Stimulated activated CD8-positive, alpha-beta memory T cell treated with anti-CD3 and anti-CD28 coated beads, Interleukin-4, amount 100 ng/mL, for 24 hours (primary cell): ENCODE results near the gene JPT1.

ENCODE experiments used
- DNase-seq: peaks from one replicate; pipeline ENCODE4 v3.0.0-alpha.2; 2020; ENCODE audit warnings: low read depth

JPT1 gene

GRCh38 chr17:75105126-75106080 is 48.9 kb downstream of the JPT1 start:
- no peak for DNase-seq

GRCh38 chr17:75103601-75104554 is 50.4 kb downstream of the JPT1 start:
- no peak for DNase-seq

- no peak for DNase-seq
Observed at GRCh38 chr17:75102385-75102821, 51.9 kb downstream of the JPT1 start.

DNA sequence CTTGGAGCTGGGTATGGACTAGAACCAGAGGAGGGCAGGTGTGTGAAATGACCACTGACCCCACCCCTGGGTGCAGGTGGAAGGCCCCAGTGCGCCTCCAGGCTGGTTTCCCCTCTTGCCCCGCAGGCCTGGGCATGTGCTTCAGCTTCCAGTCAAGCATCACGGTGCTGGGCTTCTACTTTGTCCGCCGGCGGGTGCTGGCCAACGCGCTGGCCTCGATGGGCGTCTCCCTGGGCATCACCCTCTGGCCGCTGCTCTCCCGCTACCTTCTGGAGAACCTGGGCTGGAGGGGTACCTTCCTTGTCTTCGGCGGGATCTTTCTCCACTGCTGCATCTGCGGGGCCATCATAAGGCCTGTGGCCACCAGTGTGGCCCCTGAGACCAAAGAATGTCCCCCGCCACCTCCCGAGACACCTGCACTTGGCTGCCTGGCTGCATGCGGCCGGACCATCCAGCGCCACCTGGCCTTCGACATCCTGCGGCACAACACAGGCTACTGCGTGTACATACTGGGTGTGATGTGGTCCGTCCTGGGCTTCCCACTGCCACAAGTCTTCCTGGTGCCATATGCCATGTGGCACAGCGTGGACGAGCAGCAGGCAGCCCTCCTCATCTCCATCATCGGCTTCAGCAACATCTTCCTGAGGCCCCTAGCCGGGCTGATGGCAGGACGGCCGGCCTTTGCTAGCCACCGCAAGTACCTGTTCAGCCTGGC is 54.3 kb downstream of the JPT1 start:
- DNase-seq: no peak

GRCh38 chr17:75098861-75099260 is 55.5 kb downstream of the JPT1 start:
- no peak for DNase-seq

- DNase-seq: no peak
Observed at GRCh38 chr17:75097865-75098264, 56.4 kb downstream of the JPT1 start.

DNA sequence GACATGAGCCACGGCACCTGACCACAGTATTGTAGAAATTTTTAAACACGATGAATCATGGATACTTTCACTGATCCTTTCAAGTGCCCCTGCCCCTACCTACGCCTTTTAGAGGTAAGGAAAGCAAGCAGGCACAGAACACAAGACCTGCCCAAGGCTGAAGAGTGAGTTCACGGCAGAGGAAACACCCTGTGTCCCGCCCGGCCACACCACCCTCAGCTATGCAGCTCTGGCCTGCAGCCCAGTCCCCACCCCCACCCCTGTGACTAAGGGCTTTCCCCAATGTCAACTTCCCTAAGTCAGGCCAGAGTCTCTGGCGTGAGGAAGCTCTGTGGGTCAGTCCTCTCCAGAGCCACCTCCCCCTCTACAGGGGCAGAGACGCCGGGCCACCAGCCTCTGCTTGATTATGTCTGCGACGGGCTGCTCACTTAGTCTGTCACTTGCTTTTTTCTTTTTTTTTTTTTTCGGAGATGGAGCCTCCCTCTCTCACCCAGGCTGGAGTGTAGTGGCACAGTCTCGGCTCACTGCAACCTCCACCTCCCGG is 58.2 kb downstream of the JPT1 start:
- no peak for DNase-seq

GRCh38 chr17:75094871-75095399 is 59.4 kb downstream of the JPT1 start:
- DNase-seq: no peak

- no peak for DNase-seq
Observed at GRCh38 chr17:75093548-75094158, 60.7 kb downstream of the JPT1 start.

DNA sequence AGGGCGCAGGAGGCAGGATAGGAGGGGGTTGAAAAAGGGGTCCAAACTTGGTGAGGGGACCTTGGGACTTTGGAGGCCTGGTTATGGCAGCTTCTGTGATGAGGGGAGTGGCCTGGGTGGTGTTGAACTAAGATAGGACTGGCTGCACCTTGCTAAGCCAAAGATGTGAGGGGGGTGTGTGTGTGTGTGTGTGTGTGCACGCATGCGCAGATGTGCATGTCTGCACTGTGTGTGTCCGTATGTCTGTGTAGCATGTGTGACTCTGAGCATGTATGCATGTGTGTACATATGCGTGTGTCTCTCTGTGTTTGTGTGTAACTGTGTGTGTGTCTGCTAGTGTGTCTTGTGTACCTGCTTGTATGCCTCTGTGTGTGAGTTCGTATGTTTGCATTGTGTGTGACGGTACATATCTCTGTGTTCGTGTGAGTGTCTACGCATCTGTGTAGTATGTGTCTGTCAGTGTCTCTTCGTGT is 62.4 kb downstream of the JPT1 start:
- DNase-seq: no peak

GRCh38 chr17:75090871-75091854 is 63.1 kb downstream of the JPT1 start:
- no peak for DNase-seq

- no peak for DNase-seq
Observed at GRCh38 chr17:75088465-75089417, 65.6 kb downstream of the JPT1 start.

DNA sequence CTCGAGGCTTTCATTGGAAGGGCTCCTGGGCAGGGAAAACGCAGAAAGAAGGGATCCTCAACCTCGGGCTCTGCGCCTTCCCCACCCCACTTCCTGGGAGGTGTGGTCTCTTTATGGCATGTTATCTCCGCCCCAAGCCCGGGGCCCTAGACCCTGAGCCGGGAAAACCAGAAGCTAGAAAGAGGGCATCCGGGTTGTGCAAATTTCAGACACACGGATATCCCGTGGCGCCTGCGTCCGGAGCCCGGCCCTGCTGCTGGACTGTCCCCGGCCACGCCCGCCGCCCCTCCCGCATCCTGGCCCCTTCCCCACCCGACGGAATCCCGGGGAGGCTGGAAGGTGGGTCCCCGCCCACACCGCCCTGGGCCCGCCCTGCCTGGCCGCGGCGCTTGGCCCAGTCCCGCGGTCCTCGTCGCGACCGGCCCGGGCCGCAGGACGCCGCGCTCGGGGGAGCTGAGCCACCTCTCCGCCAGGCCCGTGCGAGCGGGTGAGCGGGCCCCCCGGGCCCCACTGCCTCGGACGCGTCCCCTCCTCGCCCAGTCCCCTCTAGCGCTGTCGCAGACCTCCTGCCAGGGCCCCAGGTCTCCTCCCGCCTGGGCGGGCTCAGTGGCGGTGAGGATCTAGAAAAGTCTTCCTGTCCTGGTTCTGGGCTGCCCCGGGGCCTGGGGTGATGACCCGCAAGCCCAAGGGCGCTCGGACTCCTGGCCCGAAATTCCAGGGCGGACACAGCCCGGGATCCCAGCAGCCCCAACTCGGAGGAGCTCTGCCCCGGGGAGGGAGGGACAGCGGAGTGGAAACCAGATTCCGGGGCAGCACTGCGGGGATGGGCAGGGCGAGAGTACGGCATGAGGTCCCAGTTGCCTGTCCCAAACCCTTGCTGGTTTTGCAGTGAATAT is 66.5 kb downstream of the JPT1 start, which contains the start of gene SLC16A5:
Gene SLC16A5, plus strand, starts transcription at position 397 of the 896 bp plus-strand sequence. CDS start 5,683 bp downstream, outside the sequence.
- DNase-seq: peak; percentile 19

GRCh38 chr17:75087182-75087557 is 67.1 kb downstream of the JPT1 start:
- DNase-seq: no peak

- no peak for DNase-seq
Observed at GRCh38 chr17:75086496-75087181, 67.7 kb downstream of the JPT1 start.
